Central memory CD4-positive, alpha-beta T cell (primary cell): ENCODE results near the gene GNPTG.
A peak's percentile ranks its signal among the peaks of the same experiment; 100 is the strongest.

Source experiments
- DNase-seq: peaks from one replicate; pipeline ENCODE4 v3.0.0; 2022

The GNPTG gene

DNA sequence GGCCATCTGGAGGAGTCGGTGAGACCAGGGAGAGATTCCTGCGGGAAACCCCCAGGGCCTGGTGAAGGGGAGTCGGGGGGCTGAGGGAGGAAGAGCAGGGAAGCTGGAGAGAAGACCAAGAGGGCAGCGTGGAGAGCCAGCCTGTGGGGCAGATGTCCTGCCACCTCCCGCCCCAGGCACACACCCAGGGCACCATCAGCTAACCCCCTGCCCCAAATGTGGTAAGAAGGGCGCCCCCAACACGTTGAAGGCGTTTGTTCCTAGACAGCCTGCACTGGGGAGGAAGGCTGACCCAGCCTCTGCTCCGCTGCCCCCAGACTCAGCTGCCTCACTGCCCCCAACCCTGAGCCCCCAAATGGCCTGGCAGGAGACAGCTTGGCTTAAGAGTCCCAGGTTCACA, 17.0 kb upstream of the GNPTG start:
- no peak for DNase-seq

DNA sequence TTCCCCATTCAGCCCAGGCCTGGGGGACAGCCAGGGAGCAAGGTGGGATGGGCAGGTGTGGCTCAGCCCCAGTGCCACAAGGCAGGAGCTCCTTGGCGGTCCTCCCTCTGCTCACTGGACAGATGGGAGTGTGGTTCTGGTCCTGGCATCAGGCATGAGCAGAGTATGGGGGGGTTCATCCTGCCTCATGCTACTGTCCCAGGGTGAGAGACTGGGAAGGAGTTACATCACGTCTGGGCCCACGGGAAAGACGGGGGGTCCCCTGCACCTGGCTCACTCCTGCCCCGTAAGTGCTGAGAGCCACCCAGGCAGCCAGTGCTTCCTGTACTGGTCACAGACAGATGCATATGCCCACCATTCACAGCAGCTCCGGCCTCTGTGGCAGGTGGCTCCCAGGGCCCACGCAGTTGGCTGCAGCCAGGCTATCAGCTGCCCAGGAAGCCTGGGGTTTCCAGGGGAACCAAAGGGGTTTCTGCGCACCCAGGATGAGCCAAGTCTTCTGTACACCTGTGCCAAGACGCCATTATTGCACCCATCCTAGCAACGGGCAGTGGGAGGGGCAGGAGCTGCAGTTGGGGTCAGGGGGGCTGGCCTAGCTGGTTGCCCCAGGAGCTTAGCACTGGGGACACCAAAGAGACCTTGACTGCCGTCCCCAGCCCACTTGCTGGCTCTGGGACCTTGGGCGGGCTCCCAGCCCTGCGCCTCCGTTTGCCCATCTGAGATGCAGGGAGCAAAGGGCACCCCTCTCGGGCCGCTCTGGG, 16.3 kb upstream of the GNPTG start:
- no peak for DNase-seq

GRCh38 chr16:1335996-1336395, 15.7 kb upstream of the GNPTG start:
- DNase-seq, result no peak

DNA sequence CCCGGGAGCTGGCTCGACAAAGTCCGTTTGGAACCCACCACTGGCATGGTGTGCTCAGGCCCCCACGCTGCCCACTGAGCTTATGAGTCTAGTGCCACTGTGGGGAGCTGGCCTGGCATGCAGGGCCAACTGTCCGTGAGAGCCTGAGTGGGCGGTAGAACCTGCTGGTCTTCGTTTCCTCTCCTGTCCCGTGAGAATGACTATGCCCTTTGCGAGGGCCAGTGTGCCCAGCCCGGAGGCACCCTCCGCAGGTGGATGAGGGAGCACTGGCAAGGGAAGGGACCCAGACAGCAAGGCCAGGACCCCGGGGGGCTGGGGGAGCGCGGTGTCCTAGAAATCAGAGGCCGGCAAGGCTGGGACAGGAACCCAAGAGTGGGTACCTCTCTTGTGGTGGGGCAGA, 15.1 kb upstream of the GNPTG start:
- no peak for DNase-seq

DNA sequence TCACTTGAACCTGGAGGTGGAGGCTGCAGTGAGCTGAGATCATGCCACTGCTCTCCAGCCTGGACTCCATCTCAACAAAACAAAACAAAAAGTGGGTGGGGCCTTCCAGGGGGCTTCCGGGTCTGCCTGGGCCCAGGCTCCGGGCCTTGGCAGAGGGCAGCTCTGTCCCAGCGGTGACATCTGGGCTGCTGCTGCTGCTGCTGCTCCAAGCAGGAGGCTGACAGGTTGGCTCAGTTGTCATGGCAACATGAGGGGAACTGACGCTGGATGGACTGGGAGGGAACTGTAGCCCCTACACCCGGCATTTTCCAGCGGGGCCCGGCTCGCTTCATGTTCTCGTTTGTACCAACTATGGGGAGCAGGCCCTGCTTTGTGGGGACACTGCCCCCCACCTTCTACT, 14.2 kb upstream of the GNPTG start:
- no peak for DNase-seq

- DNase-seq, result no peak
Observed at GRCh38 chr16:1338119-1338730, 13.5 kb upstream of the GNPTG start.

- no peak for DNase-seq
Observed at GRCh38 chr16:1338855-1339675, 12.7 kb upstream of the GNPTG start.

GRCh38 chr16:1340730-1341494, 10.8 kb upstream of the GNPTG start:
- no peak for DNase-seq

DNA sequence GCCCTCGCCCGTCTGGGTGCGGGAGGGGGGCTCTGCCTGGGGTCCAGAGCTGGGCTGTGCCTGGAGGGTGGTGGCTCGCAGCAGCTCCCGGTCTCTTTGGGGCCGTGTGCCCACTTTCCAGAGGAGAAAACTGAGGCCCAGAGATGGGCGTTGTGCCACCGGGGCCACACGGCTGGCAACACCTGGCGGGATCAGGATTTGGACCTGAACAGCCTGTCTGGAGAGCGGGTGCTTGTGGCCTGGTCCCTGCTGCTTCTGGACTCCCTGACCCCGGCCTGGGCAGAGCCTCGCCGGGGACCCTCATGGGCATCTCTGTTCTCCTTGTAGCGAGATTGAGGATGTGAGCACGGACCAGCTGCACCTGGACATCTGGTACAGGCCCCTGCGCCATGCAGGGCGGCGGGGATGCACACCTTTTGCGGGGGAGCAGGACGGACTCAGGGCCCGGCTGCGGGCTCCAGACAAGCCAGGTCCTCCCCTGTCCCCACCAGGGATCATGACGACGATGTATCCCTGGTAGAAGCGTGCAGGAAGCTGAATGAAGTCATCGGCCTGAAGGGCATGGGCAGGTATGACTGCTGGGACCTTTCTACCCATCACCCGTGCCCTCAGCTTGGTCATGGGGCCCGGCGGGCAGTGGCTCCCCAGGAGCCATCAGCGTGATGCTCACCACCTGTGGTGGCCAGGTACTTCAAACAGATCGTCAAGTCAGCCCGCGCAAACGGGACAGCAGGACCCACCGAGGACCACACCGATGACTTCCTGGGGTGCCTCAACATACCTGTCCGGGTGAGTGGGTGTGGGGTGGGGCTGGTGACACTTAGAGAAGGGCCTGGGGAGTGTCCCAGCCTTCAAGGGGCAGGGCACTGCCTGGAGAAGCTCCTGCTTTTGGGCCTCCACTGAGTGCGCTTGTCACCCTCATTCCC, 10.0 kb upstream of the GNPTG start:
- DNase-seq, result no peak

DNA sequence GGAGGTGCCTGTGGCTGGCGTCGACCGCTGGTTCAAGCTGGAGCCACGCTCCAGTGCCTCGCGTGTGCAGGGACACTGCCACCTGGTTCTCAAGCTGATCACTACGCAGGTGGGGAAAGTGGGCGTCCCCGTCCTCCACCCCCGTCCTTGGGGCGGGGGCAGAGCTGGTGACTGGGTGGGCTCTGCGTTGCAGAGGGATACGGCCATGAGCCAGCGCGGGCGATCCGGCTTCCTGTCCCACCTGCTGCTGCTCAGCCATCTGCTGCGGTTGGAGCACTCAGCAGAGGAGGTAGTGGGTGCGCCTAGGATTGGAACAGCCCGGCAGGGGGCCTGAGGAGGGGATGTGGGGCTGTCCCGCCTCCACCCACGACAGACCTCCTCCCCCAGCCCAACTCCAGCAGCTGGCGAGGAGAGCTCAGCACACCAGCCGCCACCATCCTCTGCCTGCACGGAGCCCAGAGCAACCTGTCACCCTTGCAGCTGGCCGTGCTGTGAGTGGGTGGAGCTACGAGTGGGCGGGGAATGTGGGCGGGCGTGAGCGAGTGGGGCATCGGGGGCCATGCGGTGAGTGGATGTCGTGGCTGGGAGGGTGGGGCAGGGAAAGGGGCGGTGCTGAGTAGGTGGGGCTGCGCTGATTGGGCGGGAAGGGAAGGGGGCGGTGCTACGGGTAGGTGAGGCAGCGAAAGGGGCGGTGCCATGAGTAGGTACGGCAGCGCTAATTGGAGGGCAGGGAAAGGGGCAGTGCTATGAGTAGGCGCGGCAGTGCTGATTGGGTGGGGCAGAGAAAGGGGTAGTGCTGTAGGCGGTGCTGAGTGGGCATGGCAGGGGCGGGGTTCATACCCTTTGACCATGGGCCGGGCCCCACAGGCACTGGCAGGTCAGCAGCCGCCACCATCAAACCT, 9.0 kb upstream of the GNPTG start:
- DNase-seq, result peak; percentile 94

- no peak for DNase-seq
Observed at GRCh38 chr16:1343428-1344242, 8.1 kb upstream of the GNPTG start.

GRCh38 chr16:1344499-1344898, 7.2 kb upstream of the GNPTG start:
- DNase-seq, result no peak

DNA sequence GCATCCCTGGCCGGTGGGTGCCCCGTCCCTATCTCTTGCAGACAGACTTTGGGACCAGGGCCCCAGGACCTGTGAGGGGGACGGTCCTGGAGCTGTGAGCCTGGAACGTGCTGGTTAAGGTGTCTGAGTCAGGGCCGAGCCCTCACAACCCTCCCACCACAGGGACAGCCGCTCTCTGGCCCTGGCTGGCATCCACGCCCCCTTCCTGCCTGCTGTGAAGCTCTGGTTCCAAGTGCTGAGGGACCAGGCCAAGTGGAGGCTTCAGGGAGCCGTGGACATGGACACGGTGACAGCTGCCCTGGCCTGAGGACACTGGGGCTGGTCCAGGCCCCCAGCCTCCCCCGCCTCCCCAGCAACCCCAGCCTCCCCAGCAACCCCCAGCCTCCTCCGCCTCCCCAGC, 6.6 kb upstream of the GNPTG start:
- no peak for DNase-seq

DNA sequence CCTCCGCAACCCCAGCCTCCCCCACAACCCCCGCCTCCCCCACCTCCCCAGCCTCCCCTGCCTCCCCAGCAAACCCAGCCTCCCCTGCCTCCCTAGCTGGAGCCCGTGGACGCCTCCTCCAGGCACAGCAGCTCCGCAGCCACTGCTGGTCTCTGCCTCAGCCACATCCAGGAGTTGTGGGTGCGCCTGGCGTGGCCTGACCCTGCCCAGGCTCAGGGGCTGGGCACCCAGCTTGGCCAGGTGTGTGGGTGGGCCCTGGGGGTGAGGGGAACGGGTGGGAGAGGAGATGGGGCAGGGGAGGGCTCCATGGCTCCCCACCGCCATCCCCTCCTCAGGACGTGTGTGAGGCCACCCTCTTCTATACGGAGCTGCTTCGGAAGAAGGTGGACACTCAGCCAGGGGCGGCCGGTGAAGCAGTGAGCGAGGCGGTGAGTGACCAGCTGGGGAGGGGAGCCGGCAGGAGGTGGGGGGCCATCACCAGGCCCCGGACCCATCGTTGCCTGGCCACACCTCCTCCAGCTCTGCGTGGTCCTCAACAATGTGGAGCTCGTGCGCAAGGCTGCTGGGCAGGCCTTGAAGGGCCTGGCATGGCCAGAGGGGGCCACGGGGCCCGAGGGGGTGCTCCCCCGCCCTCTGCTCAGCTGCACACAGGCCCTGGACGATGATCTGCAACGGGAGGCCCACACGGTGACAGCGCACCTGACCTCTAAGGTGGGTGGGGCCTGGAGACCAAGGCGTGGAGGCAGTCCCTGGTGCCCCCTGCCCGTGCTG, 5.9 kb upstream of the GNPTG start:
- no peak for DNase-seq

DNA sequence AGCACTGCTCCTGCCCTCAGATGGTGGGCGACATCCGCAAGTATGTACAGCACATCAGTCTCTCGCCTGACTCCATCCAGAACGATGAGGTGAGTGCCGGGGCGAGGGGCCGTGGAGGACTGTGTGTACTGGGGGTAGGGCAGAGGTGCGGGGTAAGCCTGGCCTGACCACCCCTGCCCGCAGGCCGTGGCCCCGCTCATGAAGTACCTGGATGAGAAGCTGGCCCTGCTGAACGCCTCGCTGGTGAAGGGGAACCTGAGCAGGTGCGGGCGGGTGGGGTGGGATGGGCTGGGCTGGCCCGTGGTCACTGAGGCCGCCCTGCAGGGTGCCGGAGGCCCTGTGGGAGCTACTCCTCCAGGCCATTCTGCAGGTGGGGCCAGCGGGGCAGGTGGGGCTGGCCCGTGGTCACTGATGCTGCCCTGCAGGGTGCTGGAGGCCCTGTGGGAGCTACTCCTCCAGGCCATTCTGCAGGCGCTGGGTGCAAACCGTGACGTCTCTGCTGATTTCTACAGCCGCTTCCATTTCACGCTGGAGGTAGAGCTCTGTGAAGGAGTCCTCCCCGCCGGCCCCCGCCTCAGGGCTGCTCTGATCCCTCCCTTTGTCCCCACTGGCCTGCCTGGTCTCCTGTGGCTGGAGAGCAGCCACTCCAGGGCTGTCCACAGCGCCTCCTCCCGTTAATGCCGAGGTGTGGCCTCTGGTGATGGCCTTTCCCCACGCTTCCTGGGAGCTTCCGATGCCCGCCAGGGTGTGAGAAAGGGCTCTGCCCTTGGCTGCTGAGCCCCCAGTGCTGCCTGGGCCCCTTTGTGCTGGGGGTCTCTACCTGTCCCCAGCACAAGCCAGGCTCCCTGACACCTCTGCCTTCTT, 5.1 kb upstream of the GNPTG start:
- no peak for DNase-seq

GRCh38 chr16:1347286-1347855, 4.4 kb upstream of the GNPTG start:
- no peak for DNase-seq

GRCh38 chr16:1347962-1348361, 3.8 kb upstream of the GNPTG start:
- no peak for DNase-seq

DNA sequence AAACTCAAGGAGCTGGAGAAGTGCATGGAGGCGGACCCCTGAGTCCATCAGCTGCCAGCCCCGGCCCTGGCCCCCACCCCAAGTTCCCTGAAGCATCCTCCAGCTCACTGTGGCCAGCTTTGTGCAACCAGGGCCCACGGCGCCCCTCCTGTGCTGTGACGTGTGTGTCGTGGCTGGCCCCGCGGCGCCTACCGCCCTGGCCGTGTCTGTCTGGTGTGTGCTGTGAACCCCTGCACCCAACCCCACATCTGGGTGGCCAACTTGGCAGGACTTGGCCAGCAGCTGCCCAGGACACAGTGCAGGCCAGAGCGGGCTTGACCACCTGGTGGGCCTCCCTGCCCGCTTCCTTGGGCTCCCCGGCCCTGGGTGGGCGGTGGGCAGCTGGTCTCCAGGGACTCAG, 3.3 kb upstream of the GNPTG start:
- no peak for DNase-seq
